ENCODE data around the gene SAG. TPM values are rescaled to one million over a fixed set of nuclear protein-coding genes. Genes with fewer than 3 reads are reported as not detected.

SAG gene
- total and polyA plus RNA-seq, 11 donors, result 1.4 TPM; not detected in 10

GRCh38 chr2:233351423-233351822, 43.8 kb downstream of the SAG start:
- DNase-seq, result no peak
- Histone ChIP-seq H3K4me1 (peaks cover 0 to 59% (median 26%) of the 10 kb centered on the region in 12 donors), H3K4me3 (no peak overlapping the region), H3K27ac (no peak overlapping the region), H3K36me3 (no peaks in the 10 kb centered on the region), H3K9me3 (no peaks in the 10 kb centered on the region), H3K27me3 (no peaks in the 10 kb centered on the region)
- TF ChIP-seq CTCF (IDR thresholded peaks at IDR 0.05) (no peak), POLR2A (IDR thresholded peaks at IDR 0.05) (no peak)
- 80 to 91% (median 88%) methylated on average over 7 of the region's 7 CpGs for WGBS, 4 donors
- no peak for ATAC-seq
- intact Hi-C loops (cut with DNase I), result loop anchor here in 3 of 10 donors (5.0 to 10.0 kb wide), 3 partner anchors 91 to 797 kb away; partner anchors contain the start of genes EIF4E2 (in 1 of the 3) and TIGD1 (in 1 of the 3)

GRCh38 chr2:233352141-233352842, 44.7 kb downstream of the SAG start:
- no peaks in the 10 kb centered on the region for H3K36me3 ChIP-seq
- TF ChIP-seq POLR2A (IDR thresholded peaks at IDR 0.05) (no peak), CTCF (IDR thresholded peaks at IDR 0.05) (no peak)
- no peaks in the 10 kb centered on the region for H3K9me3 ChIP-seq
- no peak overlapping the region for H3K4me3 ChIP-seq
- 97 to 98% (median 97%) methylated on average over 25 of the region's 25 CpGs for WGBS, 4 donors
- intact Hi-C loops (cut with DNase I), result loop anchor here in 4 of 10 donors (2.0 to 10.0 kb wide), 4 partner anchors 90 to 797 kb away; partner anchors contain the start of genes EIF4E2 (in 1 of the 4) and TIGD1 (in 1 of the 4)
- ATAC-seq (no peak), DNase-seq (no peak)
- no peaks in the 10 kb centered on the region for H3K27me3 ChIP-seq
- no peak overlapping the region for H3K27ac ChIP-seq
- peaks cover 0 to 67% (median 32%) of the 10 kb centered on the region in 12 donors for H3K4me1 ChIP-seq

- TF ChIP-seq POLR2A (IDR thresholded peaks at IDR 0.05) (no peak), CTCF (IDR thresholded peaks at IDR 0.05) (no peak)
- intact Hi-C loops (cut with DNase I), result loop anchor here in 4 of 10 donors (2.0 to 10.0 kb wide), 4 partner anchors 89 to 798 kb away; partner anchors contain the start of genes EIF4E2 (in 1 of the 4) and TIGD1 (in 1 of the 4)
- Histone ChIP-seq H3K27ac (peak overlapping the region in 3 of 12 donors; percentile 60 to 81 (median 66)), H3K9me3 (no peaks in the 10 kb centered on the region), H3K27me3 (no peaks in the 10 kb centered on the region), H3K36me3 (no peaks in the 10 kb centered on the region), H3K4me1 (peaks cover 0 to 77% (median 32%) of the 10 kb centered on the region in 12 donors), H3K4me3 (peak overlapping the region in 8 of 12 donors; percentile 39 to 90 (median 71))
- ATAC-seq, result peak in 1 of 4 donors; percentile 5
- WGBS, 4 donors, result 75 to 78% (median 76%) methylated on average over 16 to 22 of the region's 22 CpGs
- DNase-seq, result peak in 1 of 5 donors; percentile 34
These were observed 45.6 kb downstream of the SAG start for GRCh38 chr2:233353101-233353768.
